Tibial artery (tissue), 4 donors: Measurements from ENCODE around the gene EVA1B.
A peak's percentile ranks its signal among the peaks of the same experiment; 100 is the strongest.

Source experiments
- DNase-seq, 2 donors: peaks; one replicate each; pipeline ENCODE4 v3.0.0-alpha.2; 2019
- H3K27ac ChIP-seq, 2 donors: fragments of 200-600 bp; sonication (generic) in 1 of 2; 1 replicate in 1 of 2; 2 replicates in 1 of 2; pipeline ENCODE4 v1.5.1; 2018 to 2019; ENCODE audit warnings: mild to moderate bottlenecking in 1 of 2
- H3K27me3 ChIP-seq, 2 donors: fragments of 200-600 bp; sonication (generic) in 1 of 2; one replicate each; pipeline versions ENCODE4 v1.5.1 to v1.6.0; 2016 to 2019
- H3K36me3 ChIP-seq, 3 donors: fragments of 200-600 bp; sonication (generic) in 2 of 3; one replicate each; pipeline ENCODE4 v1.5.1; 2016 to 2019; ENCODE audit warnings: mild to moderate bottlenecking in 2 of 3
- H3K4me1 ChIP-seq, 4 donors: fragments of 200-600 bp; sonication (generic) in 2 of 4; 1 replicate in 3 of 4; 2 replicates in 1 of 4; pipeline ENCODE4 v1.5.1; 2016 to 2019
- H3K4me3 ChIP-seq, 2 donors: fragments of 200-600 bp; sonication (generic) in 1 of 2; 1 replicate in 1 of 2; 2 replicates in 1 of 2; pipeline ENCODE4 v1.5.1; 2018 to 2019; ENCODE audit warnings: mild to moderate bottlenecking in 2 of 2
- H3K9me3 ChIP-seq, 3 donors: fragments of 200-600 bp; sonication (generic) in 1 of 3; one replicate each; pipeline ENCODE4 v1.5.1; 2016 to 2019
- CTCF ChIP-seq, 2 experiments: fragments of 200-600 bp in 1 of 2; fragments of 450-650 bp in 1 of 2; IDR thresholded peaks; one replicate each; pipeline ENCODE4 v1.5.1; 2017 to 2019; ENCODE audit warnings: antibody characterized with exemption in 2 of 2, mild to moderate bottlenecking in 1 of 2, moderate library complexity in 1 of 2
- intact Hi-C: fragments of 100-400 bp; cut with DNase I; formaldehyde crosslinking; loops from one replicate; pipeline ENCODE4 v1.15.0; 2023; ENCODE audit warnings: low total_unique reads

EVA1B gene, protein sequence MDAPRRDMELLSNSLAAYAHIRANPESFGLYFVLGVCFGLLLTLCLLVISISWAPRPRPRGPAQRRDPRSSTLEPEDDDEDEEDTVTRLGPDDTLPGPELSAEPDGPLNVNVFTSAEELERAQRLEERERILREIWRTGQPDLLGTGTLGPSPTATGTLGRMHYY

DNA sequence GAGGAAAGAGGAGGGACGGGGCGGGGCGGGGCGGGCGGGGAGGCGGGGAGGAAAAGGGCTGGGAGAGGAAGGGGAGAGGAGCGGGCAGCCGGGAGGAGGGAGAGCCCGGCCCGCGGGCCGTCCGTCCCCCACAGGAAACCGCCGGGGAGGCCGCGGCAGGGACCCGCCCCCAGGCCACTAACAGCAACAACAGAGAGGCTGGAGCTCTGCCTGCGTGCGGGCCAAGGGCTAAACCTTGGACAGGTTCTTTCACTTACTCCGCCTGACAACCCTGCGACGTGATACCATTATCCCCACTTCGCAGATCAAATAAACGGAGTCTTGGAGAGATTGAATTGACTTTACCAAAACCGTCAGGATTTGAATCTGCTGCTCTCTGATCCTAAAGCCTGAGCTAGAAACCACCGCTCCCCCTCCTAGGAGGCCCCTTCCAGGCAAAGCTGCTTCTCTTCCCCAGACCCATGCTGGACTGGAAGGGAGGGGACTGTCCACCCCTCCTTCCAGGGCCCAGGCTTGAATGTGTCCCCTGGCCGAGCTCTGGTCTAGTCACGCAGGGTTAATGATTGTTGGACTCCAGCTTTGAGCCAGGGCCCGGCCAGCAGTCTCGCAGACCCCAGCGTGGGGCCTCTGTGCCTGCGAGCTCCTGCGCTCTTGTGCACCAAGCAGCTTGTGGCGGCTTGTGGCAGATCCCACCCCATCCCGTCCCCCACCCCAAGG lies at the start of gene EVA1B:
Gene EVA1B, minus strand, starts transcription at position 10 of the 717 bp plus-strand sequence. CDS start 608 bp downstream, outside the sequence.
- peak; percentile 84 to 94 for DNase-seq
- Histone ChIP-seq H3K4me3 (peak within 1 kb of the TSS; percentile 60 to 76), H3K27ac (peak within 1 kb of the TSS; percentile 85 to 96), H3K27me3 (no peaks in the 10 kb centered on the region), H3K9me3 (no peaks in the 10 kb centered on the region), H3K4me1 (peaks cover 6 to 40% (median 37%) of the 10 kb centered on the region in 4 donors), H3K36me3 (no peaks in the 10 kb centered on the region)
- no peak for TF ChIP-seq CTCF (IDR thresholded peaks at IDR 0.05)
- intact Hi-C loops, result no loop called here

DNA sequence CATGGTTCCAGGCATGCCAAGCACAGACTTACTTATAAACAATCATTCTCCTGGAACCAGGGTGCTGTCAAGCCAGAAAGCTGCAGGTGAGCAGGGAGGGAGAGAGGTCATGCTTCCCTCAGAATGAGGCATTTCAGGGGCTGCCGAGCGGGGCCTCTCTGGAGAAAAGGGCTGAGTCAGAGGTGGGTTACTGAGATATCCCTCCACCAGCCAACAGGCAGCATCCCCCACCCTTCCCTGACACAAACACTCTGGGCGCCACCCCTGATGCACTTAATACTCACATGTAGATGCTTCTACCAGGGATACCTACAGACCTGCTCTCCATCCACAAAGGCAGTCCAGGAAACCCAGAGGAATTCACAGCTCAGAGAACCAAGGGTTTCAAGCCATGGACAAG lies 49.2 kb upstream of the EVA1B start:
- DNase-seq, result no peak
- Histone ChIP-seq H3K4me1 (peaks cover 0 to 64% (median 42%) of the 10 kb centered on the region in 4 donors), H3K27ac (peak overlapping the region; percentile 79 to 87), H3K27me3 (no peaks in the 10 kb centered on the region), H3K4me3 (no peak overlapping the region), H3K9me3 (no peaks in the 10 kb centered on the region), H3K36me3 (peaks cover 0 to 2% (median 0%) of the 10 kb centered on the region in 3 donors)
- intact Hi-C loops, result no loop called here
- TF ChIP-seq CTCF (IDR thresholded peaks at IDR 0.05), result no peak

DNA sequence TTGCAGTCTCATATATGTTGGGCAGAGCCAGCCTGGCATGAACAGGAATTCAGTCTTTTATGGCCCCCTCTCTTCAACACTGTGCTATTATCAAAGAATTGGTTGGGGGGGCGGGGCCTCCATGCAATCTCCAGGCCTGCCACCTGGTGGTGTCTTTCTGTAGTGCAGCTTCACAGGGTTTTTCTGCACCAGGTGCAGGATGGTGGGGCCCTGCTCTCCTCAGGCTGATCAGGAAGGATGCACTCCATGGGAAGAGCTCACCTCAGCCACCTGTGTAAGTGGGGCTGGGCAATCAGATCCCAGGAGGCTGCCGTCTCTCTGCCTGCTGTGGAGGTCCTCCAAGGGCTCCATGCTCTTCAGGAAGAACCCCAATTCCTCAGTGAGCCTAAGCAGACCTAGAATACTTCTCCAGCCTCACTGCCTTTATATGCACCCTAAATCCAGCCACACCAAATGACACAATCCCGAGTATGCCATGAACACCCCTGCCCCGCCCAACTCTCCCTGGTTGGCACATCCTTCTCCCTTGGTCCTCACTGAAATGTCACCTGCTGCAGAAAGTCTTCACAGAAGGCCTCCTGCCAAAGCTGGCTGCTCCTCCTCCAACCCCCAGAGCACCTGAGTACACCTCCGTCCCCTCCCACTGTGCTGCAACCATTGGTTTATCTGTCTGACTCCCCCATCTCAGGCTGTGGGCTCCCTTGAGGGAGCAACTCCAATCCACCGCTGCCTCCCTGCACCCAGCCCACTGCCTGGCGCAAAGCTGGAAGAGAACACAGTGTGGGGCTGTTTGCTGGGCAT lies 45.8 kb upstream of the EVA1B start:
- H3K27ac ChIP-seq, result peak overlapping the region; percentile 0 to 12
- peak; percentile 77 to 83 for DNase-seq
- intact Hi-C loops, result no loop called here
- no peaks in the 10 kb centered on the region for H3K27me3 ChIP-seq
- peak; percentile 93 to 94 for TF ChIP-seq CTCF (IDR thresholded peaks at IDR 0.05)
- no peaks in the 10 kb centered on the region for H3K9me3 ChIP-seq
- peaks cover 0 to 65% (median 40%) of the 10 kb centered on the region in 4 donors for H3K4me1 ChIP-seq
- peaks cover 0 to 10% (median 0%) of the 10 kb centered on the region in 3 donors for H3K36me3 ChIP-seq
- H3K4me3 ChIP-seq, result no peak overlapping the region

- Histone ChIP-seq H3K9me3 (no peaks in the 10 kb centered on the region), H3K4me3 (no peak overlapping the region), H3K4me1 (peaks cover 0 to 50% (median 25%) of the 10 kb centered on the region in 4 donors), H3K27ac (no peak overlapping the region), H3K36me3 (peaks cover 3 to 14% (median 4%) of the 10 kb centered on the region in 3 donors), H3K27me3 (no peaks in the 10 kb centered on the region)
- DNase-seq, result no peak
- intact Hi-C loops, result no loop called here
- no peak for TF ChIP-seq CTCF (IDR thresholded peaks at IDR 0.05)
Measured at GRCh38 chr1:36367798-36368197, 44.4 kb upstream of the EVA1B start.

GRCh38 chr1:36367066-36367465 lies 43.6 kb upstream of the EVA1B start:
- Histone ChIP-seq H3K4me3 (no peak overlapping the region), H3K27me3 (no peaks in the 10 kb centered on the region), H3K9me3 (no peaks in the 10 kb centered on the region), H3K4me1 (peaks cover 0 to 44% (median 21%) of the 10 kb centered on the region in 4 donors), H3K36me3 (peaks cover 10 to 21% (median 11%) of the 10 kb centered on the region in 3 donors), H3K27ac (no peak overlapping the region)
- no peak for DNase-seq
- TF ChIP-seq CTCF (IDR thresholded peaks at IDR 0.05), result no peak
- intact Hi-C loops, result no loop called here
